KOPT-K1 (cell line): Measurements from ENCODE around the gene RAB3C.

Experiments
- H3K27ac ChIP-seq: fragments of 200-600 bp; sonication (generic); 2 replicates; pipeline ENCODE4 v1.5.1; 2016; ENCODE audit warnings: antibody characterized with exemption, mild to moderate bottlenecking, low read depth, low read length; ENCODE audit not compliant: poor library complexity, severe bottlenecking
- H3K36me3 ChIP-seq: fragments of 200-600 bp; sonication (generic); 2 replicates; pipeline ENCODE4 v1.5.1; 2017; ENCODE audit warnings: antibody characterized with exemption, mild to moderate bottlenecking, low read length, moderate library complexity; ENCODE audit not compliant: insufficient read depth
- H3K9me3 ChIP-seq: fragments of 200-600 bp; sonication (generic); 2 replicates; pipeline ENCODE4 v1.5.1; 2017; ENCODE audit warnings: antibody characterized with exemption, low read length, mild to moderate bottlenecking; ENCODE audit not compliant: insufficient read depth, poor library complexity, severe bottlenecking

The RAB3C gene

GRCh38 chr5:58635416-58635815 lies 52.5 kb downstream of the RAB3C start:
- no peaks in the 10 kb centered on the region for H3K9me3 ChIP-seq
- no peaks in the 10 kb centered on the region for H3K36me3 ChIP-seq
- no peak overlapping the region for H3K27ac ChIP-seq

DNA sequence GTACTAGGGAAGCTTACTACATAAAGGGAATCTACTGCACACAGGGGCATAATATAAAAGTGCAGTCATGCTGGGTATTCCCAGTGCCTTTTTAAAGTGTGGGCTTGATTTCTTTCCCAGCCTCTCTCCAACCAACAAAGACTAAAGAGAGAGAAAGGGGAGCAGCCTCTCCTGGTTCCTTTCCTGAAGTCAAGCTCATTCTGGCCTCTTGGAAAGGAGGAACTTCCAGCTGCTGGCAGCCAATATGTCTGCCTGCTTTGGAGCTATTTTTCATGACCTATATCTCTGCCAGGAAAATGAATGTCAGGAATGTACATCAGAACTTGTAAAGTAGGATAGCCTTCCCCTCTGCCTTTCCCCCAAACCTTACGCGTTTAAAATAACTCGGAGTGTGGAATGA lies 57.1 kb downstream of the RAB3C start:
- no peaks in the 10 kb centered on the region for H3K36me3 ChIP-seq
- H3K27ac ChIP-seq, result no peak overlapping the region
- H3K9me3 ChIP-seq, result no peaks in the 10 kb centered on the region

GRCh38 chr5:58641533-58641932 lies 58.7 kb downstream of the RAB3C start:
- H3K9me3 ChIP-seq, result no peaks in the 10 kb centered on the region
- H3K36me3 ChIP-seq, result no peaks in the 10 kb centered on the region
- no peak overlapping the region for H3K27ac ChIP-seq

DNA sequence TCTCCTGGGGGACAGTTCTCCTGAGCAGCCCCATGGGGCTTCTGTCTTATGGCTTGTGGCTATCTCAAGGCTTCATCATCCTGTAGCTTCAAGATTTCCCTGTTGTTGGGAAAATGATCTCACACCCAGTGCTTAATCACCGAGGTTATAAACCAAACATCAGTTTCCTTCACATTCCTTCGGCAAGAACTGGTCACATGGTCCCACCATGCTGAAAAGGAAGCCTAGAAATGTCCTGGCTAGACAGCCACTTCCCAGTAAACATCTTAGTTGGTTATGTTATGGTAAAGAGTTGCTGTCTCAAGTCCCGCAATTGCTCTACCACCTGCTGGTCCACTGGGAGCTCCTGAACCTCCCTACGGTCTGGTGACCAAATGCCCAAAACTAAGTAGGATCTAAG lies 66.0 kb downstream of the RAB3C start:
- no peaks in the 10 kb centered on the region for H3K36me3 ChIP-seq
- no peak overlapping the region for H3K27ac ChIP-seq
- no peaks in the 10 kb centered on the region for H3K9me3 ChIP-seq

DNA sequence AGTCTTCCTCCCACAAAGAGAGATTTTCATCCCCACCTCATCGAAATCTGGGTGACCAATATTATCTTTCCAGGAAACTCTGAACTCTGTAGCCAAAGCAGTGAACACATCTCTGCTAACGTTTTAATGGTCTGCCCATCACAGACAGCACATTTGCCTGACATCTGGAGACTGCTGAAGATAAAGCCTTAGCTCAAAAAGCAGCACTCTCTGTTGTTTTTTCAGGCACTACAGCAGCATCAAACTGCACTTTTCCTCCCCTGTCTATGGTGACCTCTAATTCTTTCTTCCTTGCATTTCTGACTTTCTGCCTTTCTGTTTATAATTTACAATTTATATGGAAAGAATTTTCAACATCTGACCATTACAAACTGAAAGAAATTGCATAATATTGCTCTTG lies 66.8 kb downstream of the RAB3C start:
- Histone ChIP-seq H3K27ac (no peak overlapping the region), H3K36me3 (no peaks in the 10 kb centered on the region), H3K9me3 (no peaks in the 10 kb centered on the region)

GRCh38 chr5:58653521-58653920 lies 70.6 kb downstream of the RAB3C start:
- H3K27ac ChIP-seq, result no peak overlapping the region
- H3K36me3 ChIP-seq, result no peaks in the 10 kb centered on the region
- H3K9me3 ChIP-seq, result no peaks in the 10 kb centered on the region

GRCh38 chr5:58666141-58666540 lies 83.3 kb downstream of the RAB3C start:
- Histone ChIP-seq H3K9me3 (no peaks in the 10 kb centered on the region), H3K36me3 (no peaks in the 10 kb centered on the region), H3K27ac (no peak overlapping the region)

DNA sequence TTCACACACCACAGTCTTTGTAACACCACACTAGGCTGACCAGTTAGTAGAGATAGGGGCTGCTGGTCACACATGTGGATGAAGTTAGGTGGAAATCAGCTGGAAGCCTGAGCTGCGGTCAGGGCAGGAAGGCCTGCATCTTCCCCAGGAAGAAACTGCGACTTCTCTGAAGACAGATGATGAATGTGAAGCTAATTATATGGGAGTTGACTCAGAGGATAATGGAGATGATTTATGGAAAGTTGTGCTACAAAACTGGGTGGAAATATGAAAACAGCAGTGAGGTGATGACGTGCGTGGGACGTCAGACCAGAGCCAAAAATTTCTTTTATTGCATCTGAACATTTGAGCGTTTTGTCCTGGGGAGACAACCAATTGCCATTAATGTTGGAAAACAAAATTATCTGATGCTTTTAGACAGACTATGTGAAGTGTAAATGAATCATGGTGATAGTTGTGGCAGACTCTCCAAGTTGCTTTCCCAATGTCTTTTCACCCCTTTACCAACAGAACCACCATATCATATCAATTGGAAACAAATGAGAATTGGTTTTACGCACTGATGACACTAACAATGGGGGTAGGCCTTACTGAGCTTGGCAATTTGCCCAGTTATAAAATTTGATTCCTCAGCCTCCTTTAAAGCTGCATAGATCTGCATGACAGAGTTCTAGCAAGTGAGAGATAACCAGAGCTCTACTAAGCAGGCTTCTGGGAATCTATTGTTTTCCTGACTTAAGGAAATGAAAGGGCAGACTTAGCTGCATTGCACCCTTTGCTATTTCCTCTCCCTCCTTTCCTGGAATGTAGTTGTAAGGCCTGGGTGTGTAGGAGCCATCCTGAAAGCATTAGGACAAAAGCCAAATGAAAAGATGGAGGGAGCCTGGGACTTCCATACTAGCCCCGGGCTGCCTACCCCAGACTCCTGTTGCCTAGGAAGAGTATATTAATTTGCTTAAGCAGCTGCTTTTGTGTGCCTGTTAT lies 84.0 kb downstream of the RAB3C start:
- H3K36me3 ChIP-seq, result no peaks in the 10 kb centered on the region
- H3K9me3 ChIP-seq, result no peaks in the 10 kb centered on the region
- no peak overlapping the region for H3K27ac ChIP-seq

GRCh38 chr5:58670582-58670981 lies 87.7 kb downstream of the RAB3C start:
- H3K36me3 ChIP-seq, result no peaks in the 10 kb centered on the region
- H3K9me3 ChIP-seq, result no peaks in the 10 kb centered on the region
- H3K27ac ChIP-seq, result no peak overlapping the region

GRCh38 chr5:58671155-58671554 lies 88.3 kb downstream of the RAB3C start:
- no peaks in the 10 kb centered on the region for H3K9me3 ChIP-seq
- H3K36me3 ChIP-seq, result no peaks in the 10 kb centered on the region
- H3K27ac ChIP-seq, result no peak overlapping the region

- Histone ChIP-seq H3K36me3 (no peaks in the 10 kb centered on the region), H3K9me3 (no peaks in the 10 kb centered on the region), H3K27ac (no peak overlapping the region)
These were observed 89.6 kb downstream of the RAB3C start for GRCh38 chr5:58672521-58672920.

GRCh38 chr5:58674070-58674469 lies 91.2 kb downstream of the RAB3C start:
- Histone ChIP-seq H3K27ac (no peak overlapping the region), H3K9me3 (no peaks in the 10 kb centered on the region), H3K36me3 (no peaks in the 10 kb centered on the region)

GRCh38 chr5:58674711-58675110 lies 91.8 kb downstream of the RAB3C start:
- Histone ChIP-seq H3K36me3 (no peaks in the 10 kb centered on the region), H3K27ac (no peak overlapping the region), H3K9me3 (no peaks in the 10 kb centered on the region)

- no peaks in the 10 kb centered on the region for H3K36me3 ChIP-seq
- H3K9me3 ChIP-seq, result no peaks in the 10 kb centered on the region
- no peak overlapping the region for H3K27ac ChIP-seq
These were observed 92.5 kb downstream of the RAB3C start for GRCh38 chr5:58675341-58675740.

DNA sequence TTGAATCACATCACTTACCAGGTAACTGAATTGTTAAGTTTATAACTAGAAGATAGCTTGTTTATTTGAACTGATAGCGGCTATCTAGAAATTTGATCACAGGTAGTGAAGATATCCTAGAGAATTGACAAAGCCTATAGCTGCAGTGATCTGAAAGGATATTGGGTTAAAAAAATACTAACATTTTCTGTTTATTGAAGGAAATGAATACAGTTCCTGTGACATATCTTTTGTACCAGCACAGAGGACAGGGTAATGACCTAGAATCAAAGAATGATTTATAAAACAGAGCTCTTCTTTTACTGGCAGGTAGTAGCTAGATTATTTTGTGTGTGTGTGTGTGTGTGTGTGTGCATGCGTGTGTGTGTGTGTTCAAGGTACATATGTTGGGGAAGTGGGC lies 94.8 kb downstream of the RAB3C start:
- H3K27ac ChIP-seq, result no peak overlapping the region
- no peaks in the 10 kb centered on the region for H3K9me3 ChIP-seq
- no peaks in the 10 kb centered on the region for H3K36me3 ChIP-seq

GRCh38 chr5:58680503-58680902 lies 97.6 kb downstream of the RAB3C start:
- Histone ChIP-seq H3K27ac (no peak overlapping the region), H3K36me3 (no peaks in the 10 kb centered on the region), H3K9me3 (no peaks in the 10 kb centered on the region)
